Measurements from ENCODE around the gene GABPA. TPM values are rescaled to one million over a fixed set of nuclear protein-coding genes. Genes with fewer than 3 reads are reported as not detected.

GABPA gene
- total RNA-seq, 1 donor from 2014 or later = 66.5 TPM

DNA sequence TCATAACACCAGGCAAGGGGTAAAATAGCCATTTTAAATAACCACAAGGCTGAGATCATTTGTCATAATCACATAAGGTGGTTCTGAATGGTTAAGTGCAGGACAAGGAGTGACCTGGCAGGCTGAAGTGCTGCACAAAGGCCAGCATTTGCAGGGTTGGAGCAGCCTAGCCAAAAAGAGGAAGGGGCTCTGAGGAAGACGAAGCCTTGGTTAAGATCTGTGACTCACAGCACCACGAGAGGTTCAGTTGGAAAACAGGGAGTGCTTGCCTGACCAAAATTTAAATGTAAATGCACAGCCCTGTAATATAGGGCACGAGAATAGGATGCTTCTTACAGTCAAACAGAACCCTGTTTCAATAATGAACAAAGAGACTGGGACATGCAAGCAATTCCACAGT, 12.1 kb upstream of the GABPA start:
- Histone ChIP-seq H3K4me3 (no peak overlapping the region), H3K27ac (no peak overlapping the region), H3K4me2 (no peak overlapping the region), H3K9me3 (ENCODE audit: low read depth) (no peaks in the 10 kb centered on the region), H3K27me3 (no peaks in the 10 kb centered on the region), H3F3A (ENCODE audit: low read depth) (peaks cover 3% of the 10 kb centered on the region), H4K20me1 (ENCODE audit: low read depth) (peaks cover 4% of the 10 kb centered on the region), H3K4me1 (no peaks in the 10 kb centered on the region), H3K79me2 (ENCODE audit: low read depth) (no peaks in the 10 kb centered on the region), H2AFZ (replicated peaks) (no peak overlapping the region), H3K36me3 (peaks cover 9% of the 10 kb centered on the region), H3K9ac (no peak overlapping the region)
- no peaks in the 10 kb centered on the region for H3K9me3 Mint-ChIP-seq
- peaks cover 3% of the 10 kb centered on the region for H3K27me3 Mint-ChIP-seq (ENCODE audit: insufficient read depth, low read depth)
- H3K4me3 Mint-ChIP-seq = no peak overlapping the region
- peaks cover 30% of the 10 kb centered on the region for H3K36me3 Mint-ChIP-seq
- TF ChIP-seq, protein P1, sequence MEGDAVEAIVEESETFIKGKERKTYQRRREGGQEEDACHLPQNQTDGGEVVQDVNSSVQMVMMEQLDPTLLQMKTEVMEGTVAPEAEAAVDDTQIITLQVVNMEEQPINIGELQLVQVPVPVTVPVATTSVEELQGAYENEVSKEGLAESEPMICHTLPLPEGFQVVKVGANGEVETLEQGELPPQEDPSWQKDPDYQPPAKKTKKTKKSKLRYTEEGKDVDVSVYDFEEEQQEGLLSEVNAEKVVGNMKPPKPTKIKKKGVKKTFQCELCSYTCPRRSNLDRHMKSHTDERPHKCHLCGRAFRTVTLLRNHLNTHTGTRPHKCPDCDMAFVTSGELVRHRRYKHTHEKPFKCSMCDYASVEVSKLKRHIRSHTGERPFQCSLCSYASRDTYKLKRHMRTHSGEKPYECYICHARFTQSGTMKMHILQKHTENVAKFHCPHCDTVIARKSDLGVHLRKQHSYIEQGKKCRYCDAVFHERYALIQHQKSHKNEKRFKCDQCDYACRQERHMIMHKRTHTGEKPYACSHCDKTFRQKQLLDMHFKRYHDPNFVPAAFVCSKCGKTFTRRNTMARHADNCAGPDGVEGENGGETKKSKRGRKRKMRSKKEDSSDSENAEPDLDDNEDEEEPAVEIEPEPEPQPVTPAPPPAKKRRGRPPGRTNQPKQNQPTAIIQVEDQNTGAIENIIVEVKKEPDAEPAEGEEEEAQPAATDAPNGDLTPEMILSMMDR (IDR thresholded peaks at IDR 0.05) = no peak
- no peak for TF ChIP-seq EZH2 (IDR thresholded peaks at IDR 0.05)
- no peak for TF ChIP-seq EZH2phosphoT487 (IDR thresholded peaks at IDR 0.05)
- H3K27ac Mint-ChIP-seq = no peak overlapping the region
- DNase-seq (ENCODE audit: low spot score) = no peak
- no peaks in the 10 kb centered on the region for H3K4me1 Mint-ChIP-seq

DNA sequence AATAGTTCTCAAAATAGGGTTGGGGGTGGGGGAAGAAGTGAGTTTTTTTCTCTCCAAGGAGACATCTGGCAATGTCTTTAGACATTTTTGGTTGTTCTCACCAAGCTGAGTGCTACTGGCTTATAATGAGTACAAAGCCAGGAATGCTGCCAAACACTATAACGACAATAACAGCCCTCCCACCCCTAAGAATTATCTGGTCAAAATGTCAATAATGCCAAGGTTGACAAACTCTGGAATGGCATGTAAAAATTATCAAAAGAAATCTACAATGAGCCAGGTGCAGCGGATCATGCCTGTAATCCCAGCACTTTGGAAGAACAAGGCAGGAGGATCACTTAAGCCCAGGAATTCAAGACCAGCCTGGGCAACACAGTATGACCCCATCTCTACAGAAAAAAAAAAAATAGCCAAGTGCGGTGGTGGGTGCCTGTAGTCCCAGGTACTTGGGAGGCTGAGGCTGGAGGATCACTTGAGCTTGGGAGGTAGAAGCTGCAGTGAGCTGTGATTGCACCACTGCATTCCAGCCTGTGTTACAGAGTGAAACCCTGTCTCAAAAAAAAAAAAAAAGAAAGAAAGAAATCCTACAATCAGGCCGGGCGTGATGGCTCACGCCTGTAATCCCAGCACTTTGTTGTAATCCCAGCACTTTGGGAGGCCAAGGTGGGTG, 2.5 kb upstream of the GABPA start:
- no peak overlapping the region for H3K4me3 Mint-ChIP-seq

DNA sequence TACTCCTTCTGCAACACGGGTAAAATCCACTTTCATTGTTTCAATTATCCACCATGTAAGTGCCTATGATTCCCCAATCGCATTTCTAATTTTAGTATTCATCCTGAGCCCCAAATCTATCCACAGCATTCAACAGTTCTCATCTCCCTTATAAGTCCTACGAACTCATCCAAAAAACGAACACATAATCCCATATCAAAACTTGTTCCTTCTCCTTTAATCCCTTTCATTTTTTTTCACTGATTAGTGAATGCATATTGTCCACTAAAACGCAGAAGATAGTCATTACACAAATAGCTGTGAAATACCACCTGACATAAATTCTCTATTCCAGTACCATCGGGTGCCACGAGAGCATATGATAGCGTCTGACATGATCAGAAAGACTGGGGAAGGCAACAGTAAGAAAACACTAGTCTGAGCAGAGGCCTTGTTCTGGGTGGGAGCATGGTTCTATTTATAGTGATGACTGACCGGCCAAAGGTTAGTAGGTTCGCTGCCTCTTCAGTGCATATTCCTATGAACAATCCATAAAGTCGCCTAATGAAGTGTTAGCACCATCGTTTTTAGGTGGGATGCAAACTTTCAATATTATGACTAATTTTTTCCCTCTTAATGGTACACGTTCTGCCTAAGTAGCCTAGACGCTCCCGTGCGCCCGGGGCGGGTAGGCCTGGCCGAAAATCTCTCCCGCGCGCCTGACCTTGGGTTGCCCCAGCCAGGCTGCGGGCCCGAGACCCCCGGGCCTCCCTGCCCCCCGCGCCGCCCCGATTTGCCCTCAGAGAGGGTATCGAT, 716 bp upstream of the GABPA start:
- Histone ChIP-seq H3K4me2 (peak overlapping the region; percentile 100), H3K4me3 (peak overlapping the region; percentile 97), H3F3A (ENCODE audit: low read depth) (peaks cover 26% of the 10 kb centered on the region), H4K20me1 (ENCODE audit: low read depth) (peaks cover 20% of the 10 kb centered on the region), H2AFZ (replicated peaks) (peak overlapping the region; percentile 78), H3K27me3 (no peaks in the 10 kb centered on the region), H3K9me3 (ENCODE audit: low read depth) (no peaks in the 10 kb centered on the region), H3K36me3 (peaks cover 6% of the 10 kb centered on the region), H3K27ac (peak overlapping the region; percentile 100), H3K9ac (peak overlapping the region; percentile 93), H3K4me1 (peaks cover 13% of the 10 kb centered on the region), H3K79me2 (ENCODE audit: low read depth) (peaks cover 85% of the 10 kb centered on the region)
- Mint-ChIP-seq H3K27me3 (ENCODE audit: insufficient read depth, low read depth) (peaks cover 5% of the 10 kb centered on the region), H3K9me3 (no peaks in the 10 kb centered on the region), H3K4me3 (peak overlapping the region; percentile 100), H3K36me3 (no peaks in the 10 kb centered on the region), H3K4me1 (peaks cover 30% of the 10 kb centered on the region), H3K27ac (peak overlapping the region; percentile 100)
- TF ChIP-seq, protein P1 (IDR thresholded peaks at IDR 0.05) = no peak
- TF ChIP-seq EZH2 (IDR thresholded peaks at IDR 0.05) (no peak), EZH2phosphoT487 (IDR thresholded peaks at IDR 0.05) (no peak)
- no peak for DNase-seq (ENCODE audit: low spot score)

More for the DNA sequence above, 2.5 kb upstream of the GABPA start:
- Histone ChIP-seq H3K36me3 (peaks cover 10% of the 10 kb centered on the region), H3K4me1 (peaks cover 13% of the 10 kb centered on the region), H3K4me3 (no peak overlapping the region), H3F3A (ENCODE audit: low read depth) (peaks cover 29% of the 10 kb centered on the region), H4K20me1 (ENCODE audit: low read depth) (peaks cover 20% of the 10 kb centered on the region), H3K9ac (no peak overlapping the region), H3K27me3 (no peaks in the 10 kb centered on the region), H3K79me2 (ENCODE audit: low read depth) (peaks cover 67% of the 10 kb centered on the region), H2AFZ (replicated peaks) (no peak overlapping the region), H3K9me3 (ENCODE audit: low read depth) (no peaks in the 10 kb centered on the region), H3K4me2 (no peak overlapping the region), H3K27ac (no peak overlapping the region)
- peaks cover 5% of the 10 kb centered on the region for H3K27me3 Mint-ChIP-seq (ENCODE audit: insufficient read depth, low read depth)
- H3K27ac Mint-ChIP-seq = no peak overlapping the region
- H3K36me3 Mint-ChIP-seq = peaks cover 9% of the 10 kb centered on the region
- H3K4me1 Mint-ChIP-seq = peaks cover 22% of the 10 kb centered on the region
- DNase-seq (ENCODE audit: low spot score) = no peak
- TF ChIP-seq EZH2 (IDR thresholded peaks at IDR 0.05) = no peak
- no peak for TF ChIP-seq EZH2phosphoT487 (IDR thresholded peaks at IDR 0.05)
- TF ChIP-seq, protein P1 (IDR thresholded peaks at IDR 0.05) = no peak
- no peaks in the 10 kb centered on the region for H3K9me3 Mint-ChIP-seq

Data from neural progenitor cell (in vitro differentiated cells).